Adrenal gland (tissue), 12 donors: ENCODE measurements around the gene RGS7. TPM values are rescaled to one million over a fixed set of nuclear protein-coding genes. Genes with fewer than 3 reads are reported as not detected.
"Not testable (repeated sequence)": the region's sequence is repeated elsewhere in the genome, so short reads cannot be mapped to it uniquely, and the experiment has no call there.

Experiments used
- DNase-seq, 7 donors: peaks; one replicate each; pipeline ENCODE4 v3.0.0-alpha.2; 2019 to 2020
- H3K27ac ChIP-seq, 5 donors: fragments of 200-600 bp; sonication (generic) in 4 of 5; 1 replicate in 3 of 5; 2 replicates in 2 of 5; pipeline versions ENCODE4 v1.5.1 to v1.8.0; 2016 to 2020; ENCODE audit warnings: mild to moderate bottlenecking in 1 of 5
- H3K27me3 ChIP-seq: fragments of 200-600 bp; 2 replicates; pipeline ENCODE4 v1.8.0; 2021
- H3K36me3 ChIP-seq, 2 donors: fragments of 200-600 bp; replicated peaks in 1 of 2; 1 replicate in 1 of 2; 2 replicates in 1 of 2; pipeline versions ENCODE4 v1.5.1 to v1.8.0; 2018 to 2022
- H3K4me1 ChIP-seq, 2 donors: fragments of 200-600 bp; replicated peaks in 1 of 2; 1 replicate in 1 of 2; 2 replicates in 1 of 2; pipeline versions ENCODE4 v1.5.1 to v1.8.0; 2018 to 2021
- H3K4me3 ChIP-seq, 4 donors: fragments of 200-600 bp; sonication (generic) in 3 of 4; one replicate each; pipeline ENCODE4 v1.5.1; 2016 to 2018
- H3K9me3 ChIP-seq, 3 donors: fragments of 200-600 bp; sonication (generic) in 1 of 3; replicated peaks in 1 of 3; 1 replicate in 2 of 3; 2 replicates in 1 of 3; pipeline versions ENCODE4 v1.5.1 to v1.8.0; 2016 to 2021
- CTCF ChIP-seq, 6 experiments: fragments of 450-650 bp in 4 of 6; fragments of 200-600 bp in 2 of 6; sonication (generic) in 1 of 6; IDR thresholded peaks; 1 replicate in 5 of 6; 2 replicates in 1 of 6; pipeline versions ENCODE4 v1.5.1 to v1.8.0; 2016 to 2021; ENCODE audit warnings: antibody characterized with exemption in 6 of 6, mild to moderate bottlenecking in 2 of 6, moderate library complexity in 1 of 6
- POLR2A ChIP-seq, 2 donors: fragments of 450-650 bp; IDR thresholded peaks; one replicate each; pipeline ENCODE4 v1.6.1; 2017; ENCODE audit warnings: antibody characterized with exemption in 2 of 2, mild to moderate bottlenecking in 2 of 2, moderate library complexity in 1 of 2
- WGBS, 4 donors: extraction: QIAGEN DNeasy Blood & Tissue Kit in 2 of 4; methylation state at CpG; one replicate each; pipeline versions ENCODE4 v1.1.5 to v1.1.7; 2013 to 2017; 5-methylcytosine and 5-hydroxymethylcytosine counted together
- intact Hi-C, 2 donors: fragments of 100-400 bp; cut with DNase I; formaldehyde crosslinking; loops; one replicate each; pipeline versions ENCODE4 v1.14.1 to v1.15.0; 2022 to 2023
- polyA plus RNA-seq, 3 donors: library from polyadenylated mRNA; stranded (reverse); fragments of 200-250 nt in 2 of 3; fragments of 350-450 nt in 1 of 3; fragmentation: Illumina TruSeq in 1 of 3; extraction: RNeasy Lipid Tissue Mini Kit (QIAGEN cat#74804) in 1 of 3; gene quantifications; one replicate each; pipeline ENCODE4 v1.2.3, GENCODE V29; 2013 to 2014
- total RNA-seq, 9 donors: library from RNA; depleted of rRNA in 4 of 9; stranded (reverse); fragments of >200 nt in 4 of 9; fragments of 120-200 nt in 1 of 9; fragmentation: NEBNext Ultra II Directional in 1 of 9; extraction: Animal tissue kit (Norgen Biotek cat#: 25700) in 1 of 9; gene quantifications; one replicate each; pipeline versions ENCODE4 v1.1.0 to v1.2.4, GENCODE V29; 2013 to 2023
- donor health status: healthy with polysubstance abuse.
- donor health status: Bipolar disorder and iron deficiency.
- donor health status: DM: yes; HTN: yes; CAD: no.
- donor health status: DM: no; HTN: no; CAD: no.
- donor health status: DM: no; HTN: no; CAD: no.
- donor health status: DM: yes; HTN: yes; CAD: no.

RGS7 gene
- total and polyA plus RNA-seq, 12 donors = 1.1 to 6.1 (median 3.0) TPM

DNA sequence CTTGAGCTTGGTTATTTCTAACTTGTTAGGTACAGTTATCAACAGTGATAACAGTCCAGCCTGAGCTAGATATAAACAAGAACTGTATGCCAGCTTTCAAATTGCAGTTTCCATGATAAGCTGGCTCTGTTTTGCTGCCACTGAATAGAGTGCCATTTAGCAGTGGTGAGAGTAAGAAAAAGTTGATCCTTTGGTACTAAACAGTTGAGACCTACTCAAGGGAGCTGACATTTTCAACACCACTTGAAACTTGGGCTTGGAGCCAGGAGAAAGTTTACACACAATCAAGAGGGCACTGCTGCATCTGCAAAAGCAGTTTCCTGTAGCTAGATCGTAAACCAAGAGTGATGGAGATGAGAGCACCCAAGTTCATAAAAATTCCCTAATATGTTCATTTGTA is 131.3 kb downstream of the RGS7 start:
- WGBS, 4 donors = 38 to 74% (median 67%) methylated on average over 1 of the region's 1 CpG
- H3K4me3 ChIP-seq = no peak overlapping the region
- no peaks in the 10 kb centered on the region for H3K36me3 ChIP-seq
- no peak for DNase-seq
- no peaks in the 10 kb centered on the region for H3K27me3 ChIP-seq
- no peaks in the 10 kb centered on the region for H3K9me3 ChIP-seq
- intact Hi-C loops = no loop called here
- H3K27ac ChIP-seq = no peak overlapping the region
- TF ChIP-seq CTCF (IDR thresholded peaks at IDR 0.05) = no peak
- no peak for TF ChIP-seq POLR2A (IDR thresholded peaks at IDR 0.05)
- peaks cover 0 to 5% of the 10 kb centered on the region in 2 donors for H3K4me1 ChIP-seq

- H3K27me3 ChIP-seq, H3K9me3 ChIP-seq, H3K4me1 ChIP-seq, H3K27ac ChIP-seq, intact Hi-C loops, DNase-seq, H3K4me3 ChIP-seq, H3K36me3 ChIP-seq: not testable (repeated sequence)
- 84 to 94% (median 87%) methylated on average over 3 of the region's 3 CpGs for WGBS, 4 donors
Measured at GRCh38 chr1:241224189-241224588, 132.8 kb downstream of the RGS7 start.

DNA sequence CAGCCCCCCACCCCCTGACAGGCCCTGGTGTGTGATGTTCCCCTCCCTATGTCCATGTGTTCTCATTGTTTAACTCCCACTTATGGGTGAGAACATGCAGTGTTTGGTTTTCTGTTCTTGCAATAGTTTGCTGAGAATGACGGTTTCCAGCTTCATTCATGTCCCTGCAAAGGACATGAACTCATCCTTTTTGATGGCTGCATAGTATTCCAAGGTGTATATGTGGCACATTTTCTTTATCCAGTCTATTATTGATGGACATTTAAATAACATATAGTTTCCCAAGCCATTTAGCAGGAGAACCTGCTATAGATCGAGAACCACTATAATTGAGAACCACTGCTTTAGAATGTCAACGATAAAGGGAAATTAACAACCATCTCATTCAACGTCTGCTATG is 134.2 kb downstream of the RGS7 start:
- DNase-seq, H3K27me3 ChIP-seq, H3K36me3 ChIP-seq, H3K4me3 ChIP-seq, H3K27ac ChIP-seq, H3K4me1 ChIP-seq, H3K9me3 ChIP-seq, intact Hi-C loops: not testable (repeated sequence)
- whole genome bisulfite sequencing, 4 donors = 90 to 95% (median 91%) methylated on average over 4 of the region's 4 CpGs

DNA sequence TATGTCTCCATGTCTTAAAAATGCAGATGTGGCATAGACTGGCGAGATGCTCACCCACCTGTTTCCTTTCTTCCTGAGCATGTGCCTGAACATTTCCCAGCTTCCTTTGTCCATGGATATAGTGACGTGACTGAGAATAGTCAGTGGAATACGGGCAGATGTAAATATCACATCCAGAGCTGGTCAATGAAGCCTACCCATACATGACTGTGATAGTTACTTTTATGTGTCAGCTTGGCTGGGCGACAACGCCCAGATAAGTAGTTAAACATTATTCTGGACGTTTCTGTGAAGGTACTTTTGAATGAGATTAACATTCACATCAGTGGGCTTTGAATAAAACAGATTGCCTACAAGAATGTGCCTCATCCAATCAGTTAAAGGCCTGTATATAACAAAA is 135.7 kb downstream of the RGS7 start:
- intact Hi-C loops = no loop called here
- no peak overlapping the region for H3K4me3 ChIP-seq
- DNase-seq = no peak
- no peaks in the 10 kb centered on the region for H3K27me3 ChIP-seq
- no peaks in the 10 kb centered on the region for H3K4me1 ChIP-seq
- H3K9me3 ChIP-seq = no peaks in the 10 kb centered on the region
- TF ChIP-seq CTCF (IDR thresholded peaks at IDR 0.05) (no peak), POLR2A (IDR thresholded peaks at IDR 0.05) (no peak)
- 74 to 86% (median 84%) methylated on average over 6 of the region's 6 CpGs for WGBS, 4 donors
- H3K36me3 ChIP-seq = no peaks in the 10 kb centered on the region
- no peak overlapping the region for H3K27ac ChIP-seq

GRCh38 chr1:241220913-241221312 is 136.1 kb downstream of the RGS7 start:
- H3K27me3 ChIP-seq, H3K27ac ChIP-seq, DNase-seq, H3K9me3 ChIP-seq, H3K4me1 ChIP-seq, H3K36me3 ChIP-seq, H3K4me3 ChIP-seq, intact Hi-C loops: not testable (repeated sequence)
- WGBS, 4 donors = 81 to 100% (median 89%) methylated on average over 1 of the region's 1 CpG

DNA sequence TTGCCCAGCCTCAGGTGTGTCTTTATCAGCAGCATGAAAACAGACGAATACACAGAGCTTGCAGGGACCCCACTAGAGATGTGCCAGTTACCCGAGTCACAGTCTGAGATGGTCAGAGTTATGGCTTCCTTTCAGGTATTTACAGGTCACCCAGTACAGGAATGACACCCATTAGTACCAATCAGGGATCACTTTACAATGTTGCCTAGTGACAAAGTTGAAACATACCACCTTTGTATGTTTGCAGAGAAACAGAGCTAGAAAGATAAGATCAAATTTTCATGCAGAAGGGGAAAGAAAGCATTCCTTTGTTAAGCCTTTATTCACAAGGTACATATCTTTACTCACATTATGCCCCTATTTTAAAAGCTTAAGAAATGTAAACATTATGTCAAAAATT is 137.6 kb downstream of the RGS7 start:
- Histone ChIP-seq H3K9me3 (no peaks in the 10 kb centered on the region), H3K4me1 (no peaks in the 10 kb centered on the region), H3K36me3 (no peaks in the 10 kb centered on the region), H3K27ac (no peak overlapping the region), H3K4me3 (no peak overlapping the region), H3K27me3 (no peaks in the 10 kb centered on the region)
- WGBS, 4 donors = 69 to 93% (median 80%) methylated on average over 1 to 2 of the region's 2 CpGs
- no peak for TF ChIP-seq CTCF (IDR thresholded peaks at IDR 0.05)
- TF ChIP-seq POLR2A (IDR thresholded peaks at IDR 0.05) = no peak
- intact Hi-C loops = no loop called here
- no peak for DNase-seq
